Activated CD4-positive, alpha-beta T cell treated with anti-CD3 and anti-CD28 coated beads, Interleukin-2, amount 50 U/mL, for 16 hours (primary cell): ENCODE measurements around the gene ANKRD34A.
A peak's percentile ranks its signal among the peaks of the same experiment; 100 is the strongest.

Experiments
- DNase-seq: peaks from one replicate; pipeline ENCODE4 v3.0.0-alpha.2; 2020

ANKRD34A gene

GRCh38 chr1:145990249-145990855, 26.0 kb upstream of the ANKRD34A start:
- DNase-seq: no peak

GRCh38 chr1:145988773-145989172, 24.4 kb upstream of the ANKRD34A start:
- DNase-seq: no peak

- DNase-seq: no peak
Measured at GRCh38 chr1:145987926-145988325, 23.6 kb upstream of the ANKRD34A start.

GRCh38 chr1:145986551-145986950, 22.2 kb upstream of the ANKRD34A start:
- DNase-seq: no peak

- DNase-seq: no peak
Measured at GRCh38 chr1:145985502-145986439, 21.4 kb upstream of the ANKRD34A start.

GRCh38 chr1:145985129-145985501, 20.7 kb upstream of the ANKRD34A start:
- DNase-seq: no peak

GRCh38 chr1:145983960-145984830, 19.8 kb upstream of the ANKRD34A start:
- DNase-seq: no peak

- no peak for DNase-seq
Measured at GRCh38 chr1:145983206-145983675, 18.9 kb upstream of the ANKRD34A start.

GRCh38 chr1:145982010-145982723, 17.8 kb upstream of the ANKRD34A start:
- DNase-seq: no peak

- DNase-seq: no peak
Measured at GRCh38 chr1:145980457-145980994, 16.2 kb upstream of the ANKRD34A start.

- DNase-seq: no peak
Measured at GRCh38 chr1:145979746-145980456, 15.5 kb upstream of the ANKRD34A start.

GRCh38 chr1:145978854-145979745, 14.7 kb upstream of the ANKRD34A start:
- peak; percentile 96 for DNase-seq

GRCh38 chr1:145978471-145978853, 14.1 kb upstream of the ANKRD34A start:
- no peak for DNase-seq

GRCh38 chr1:145977486-145978470, 13.4 kb upstream of the ANKRD34A start:
- DNase-seq: peak; percentile 86

- DNase-seq: no peak
Measured at GRCh38 chr1:145977016-145977415, 12.6 kb upstream of the ANKRD34A start.

- DNase-seq: no peak
Measured at GRCh38 chr1:145975216-145975615, 10.8 kb upstream of the ANKRD34A start.

GRCh38 chr1:145974721-145975120, 10.3 kb upstream of the ANKRD34A start:
- no peak for DNase-seq

GRCh38 chr1:145972580-145972979, 8.2 kb upstream of the ANKRD34A start:
- no peak for DNase-seq

GRCh38 chr1:145967288-145967687, 2.9 kb upstream of the ANKRD34A start:
- DNase-seq: no peak
